Midbrain (tissue), 1 donor: ENCODE measurements around the gene ETV6.
A peak's percentile ranks its signal among the peaks of the same experiment; 100 is the strongest.

Experiments used
- DNase-seq: peaks from one replicate; lab custom pipeline; 2025; lab: John Stamatoyannopoulos, UW

The ETV6 gene

DNA sequence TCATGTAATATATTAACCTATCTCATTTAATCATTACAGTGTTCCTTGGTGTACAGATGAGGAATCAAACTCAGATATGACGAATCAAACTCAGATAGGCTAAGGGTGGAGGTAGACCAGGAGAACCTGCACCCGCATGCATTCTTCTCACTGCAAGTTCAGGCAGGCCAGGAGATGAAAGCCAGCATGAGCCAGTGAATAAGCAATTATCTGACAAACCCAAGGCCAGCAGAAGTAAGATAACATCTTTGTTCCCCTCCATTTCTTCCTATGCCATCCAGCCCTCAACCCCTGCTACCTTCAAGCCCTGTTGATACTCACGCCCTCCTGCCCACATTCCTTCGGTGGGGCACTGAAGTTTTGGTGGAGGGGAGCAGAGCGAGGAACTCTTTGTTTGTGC, 152.2 kb downstream of the ETV6 start:
- no peak for DNase-seq

- DNase-seq = no peak
These were observed 154.7 kb downstream of the ETV6 start for GRCh38 chr12:11804130-11804529.

DNA sequence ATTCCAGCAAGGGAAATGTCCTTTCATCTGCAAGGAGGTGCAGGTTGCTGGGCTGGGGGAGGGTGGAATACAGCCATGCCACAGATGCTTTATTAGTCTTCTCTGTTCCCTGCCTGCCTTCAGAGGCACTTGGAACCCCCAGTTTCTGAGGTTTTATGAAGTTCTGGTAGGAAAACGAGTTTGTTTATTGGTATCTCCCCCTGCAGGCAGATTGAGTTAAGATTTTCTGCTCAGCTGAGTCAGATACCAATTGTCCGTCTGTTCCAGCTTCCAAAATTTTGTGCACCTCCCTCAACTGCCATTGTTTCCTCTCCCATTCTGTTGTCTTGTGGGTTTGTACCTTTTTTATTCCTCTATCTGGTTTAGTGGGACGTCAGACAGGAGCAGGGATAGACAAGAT, 155.6 kb downstream of the ETV6 start:
- DNase-seq = no peak

GRCh38 chr12:11805680-11806079, 156.2 kb downstream of the ETV6 start:
- no peak for DNase-seq

DNA sequence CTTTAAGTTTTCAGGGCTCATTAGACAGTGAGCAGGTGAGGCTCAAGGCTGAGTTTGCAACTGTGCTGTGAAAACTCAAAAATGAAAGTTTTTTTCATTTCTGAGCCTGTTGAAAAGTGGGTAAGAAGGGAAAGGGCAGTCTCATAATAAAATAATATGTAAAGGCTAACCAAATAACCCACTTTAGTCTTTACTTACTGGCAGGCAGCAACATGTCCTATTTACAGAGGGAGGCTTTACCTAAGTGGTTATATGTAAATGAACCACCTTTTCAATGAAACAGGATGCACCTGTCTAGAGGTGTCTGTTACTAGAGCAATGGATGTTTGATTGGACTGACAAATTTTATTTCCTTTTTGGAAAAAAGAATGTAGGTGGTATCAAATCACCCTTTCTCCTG, 158.0 kb downstream of the ETV6 start:
- DNase-seq = no peak

GRCh38 chr12:11808931-11809330, 159.5 kb downstream of the ETV6 start:
- DNase-seq = no peak

GRCh38 chr12:11810206-11810545, 160.7 kb downstream of the ETV6 start:
- DNase-seq = no peak

GRCh38 chr12:11811008-11811407, 161.5 kb downstream of the ETV6 start:
- no peak for DNase-seq

DNA sequence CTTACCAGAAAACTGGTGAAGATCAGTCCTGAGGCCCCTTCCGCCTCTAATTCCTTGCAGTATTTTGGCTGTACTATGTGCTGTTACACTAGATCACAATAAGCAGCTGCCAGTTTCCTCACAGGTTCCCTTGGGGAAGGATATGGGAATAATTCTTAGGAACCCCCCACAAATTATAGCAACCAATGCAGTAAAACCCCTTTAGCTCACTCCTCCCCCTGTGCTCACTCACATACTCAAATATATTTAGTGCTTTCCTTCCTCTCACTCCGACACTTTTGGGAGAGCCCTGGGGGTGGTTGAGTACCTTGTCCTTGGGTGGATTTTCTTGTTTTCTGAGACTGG, 162.7 kb downstream of the ETV6 start:
- no peak for DNase-seq

GRCh38 chr12:11812586-11813437, 163.3 kb downstream of the ETV6 start:
- DNase-seq = peak; percentile 66

DNA sequence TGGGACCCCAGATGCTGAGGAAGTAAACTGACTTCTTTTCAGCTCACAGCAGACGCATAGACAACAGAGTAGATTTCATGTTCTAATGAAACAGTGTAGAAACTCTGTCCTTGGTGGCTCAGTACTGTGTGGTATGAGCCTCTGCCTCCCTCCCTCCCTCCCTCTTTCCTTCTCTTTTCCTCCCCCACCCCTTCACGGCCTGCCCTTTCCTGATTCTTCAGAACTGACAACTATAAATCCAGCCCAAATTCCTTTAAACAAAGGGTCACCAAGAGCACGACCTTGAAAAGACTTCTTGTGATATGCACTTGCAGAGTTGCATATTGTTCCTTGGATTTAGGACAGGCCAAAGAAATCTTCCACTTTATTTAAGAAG, 164.0 kb downstream of the ETV6 start:
- no peak for DNase-seq

DNA sequence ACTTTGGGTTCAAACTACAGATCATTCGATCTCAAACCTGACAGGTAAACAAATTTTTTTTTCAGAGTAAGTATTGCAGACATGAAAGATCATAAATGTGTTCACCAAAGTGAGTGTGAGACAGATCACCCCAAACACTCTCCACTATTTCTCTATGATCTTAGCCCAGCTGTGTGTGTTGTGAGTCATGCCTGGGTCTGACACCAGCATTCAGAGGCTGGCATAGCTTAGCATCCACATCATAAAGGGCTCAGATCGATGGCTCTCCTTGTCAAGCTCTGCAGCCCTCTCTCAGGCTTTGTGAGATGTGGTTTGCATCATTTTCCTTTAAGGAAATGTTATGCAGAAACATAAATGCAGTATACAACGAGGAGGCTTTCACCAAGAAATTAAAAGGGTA, 164.9 kb downstream of the ETV6 start:
- DNase-seq = peak; percentile 39

DNA sequence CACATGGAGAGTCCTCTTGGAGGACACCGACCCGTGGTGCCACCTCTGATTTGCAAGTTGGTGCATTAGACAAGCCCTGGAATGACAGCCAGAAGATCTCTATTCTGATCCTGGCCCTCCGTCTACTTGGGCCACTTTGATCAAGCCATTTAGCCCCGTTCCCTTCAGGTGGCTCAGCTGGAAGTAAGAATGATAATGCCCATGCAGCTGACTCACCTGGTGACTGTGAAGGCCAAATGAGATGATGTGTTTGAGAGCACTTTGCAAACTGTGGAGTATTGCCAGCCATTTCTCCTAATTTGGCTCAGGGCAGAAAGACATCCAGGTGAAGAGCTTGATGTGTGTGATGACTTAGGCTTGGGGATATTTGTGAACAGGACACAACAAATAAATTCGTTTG, 165.9 kb downstream of the ETV6 start:
- no peak for DNase-seq

DNA sequence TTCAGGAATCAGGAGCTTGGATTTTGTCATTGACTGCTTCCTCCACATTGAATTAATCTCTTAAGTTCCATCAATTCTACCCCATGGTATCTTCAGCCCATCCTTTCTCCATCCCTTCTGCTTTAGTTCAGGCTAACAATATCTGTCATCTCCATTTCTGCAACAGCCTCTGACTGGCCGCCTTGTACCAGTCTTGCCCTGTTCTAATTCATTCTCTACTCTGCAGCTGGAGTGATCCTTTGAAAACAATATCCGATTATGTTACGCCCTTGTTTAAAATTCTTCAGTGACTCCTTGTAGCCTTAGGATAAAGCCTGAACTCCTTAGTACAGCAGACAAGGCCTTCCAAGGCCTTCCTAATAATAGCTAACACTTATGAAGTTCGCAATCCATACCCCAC, 170.2 kb downstream of the ETV6 start:
- peak; percentile 45 for DNase-seq

- DNase-seq = no peak
These were observed 171.0 kb downstream of the ETV6 start for GRCh38 chr12:11820476-11820875.

DNA sequence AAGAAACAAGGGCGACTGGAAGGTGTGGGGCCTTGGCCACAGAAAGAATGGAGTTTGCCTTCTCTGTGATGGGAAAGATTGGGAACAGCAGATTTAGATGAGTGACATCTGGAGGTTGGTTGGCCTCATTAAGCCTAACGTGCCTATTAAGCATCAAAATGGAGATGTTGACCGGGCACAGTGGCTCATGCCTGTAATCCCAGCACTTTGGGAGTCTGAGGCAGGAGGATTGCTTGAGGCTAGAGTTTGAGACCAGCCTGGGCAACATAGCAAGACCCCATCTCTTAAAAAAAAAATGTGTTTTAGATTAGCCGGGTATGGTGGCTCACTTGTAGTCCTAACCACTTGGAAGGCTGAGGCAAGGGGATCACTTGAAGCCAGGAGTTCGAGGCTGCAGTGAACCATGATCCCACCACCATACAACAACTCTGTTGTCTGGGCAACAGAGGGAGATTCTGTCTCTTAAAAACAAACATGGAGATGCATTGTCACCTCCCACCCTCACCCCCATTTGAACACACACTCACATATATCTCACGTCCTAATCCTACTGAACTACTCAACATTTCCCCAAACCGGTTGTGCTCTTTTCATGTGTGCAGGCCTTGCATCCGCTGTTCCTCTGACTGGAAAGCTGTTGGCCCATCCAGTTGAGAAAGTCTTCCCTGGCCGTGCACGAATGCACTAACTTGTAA, 172.1 kb downstream of the ETV6 start:
- DNase-seq = no peak

DNA sequence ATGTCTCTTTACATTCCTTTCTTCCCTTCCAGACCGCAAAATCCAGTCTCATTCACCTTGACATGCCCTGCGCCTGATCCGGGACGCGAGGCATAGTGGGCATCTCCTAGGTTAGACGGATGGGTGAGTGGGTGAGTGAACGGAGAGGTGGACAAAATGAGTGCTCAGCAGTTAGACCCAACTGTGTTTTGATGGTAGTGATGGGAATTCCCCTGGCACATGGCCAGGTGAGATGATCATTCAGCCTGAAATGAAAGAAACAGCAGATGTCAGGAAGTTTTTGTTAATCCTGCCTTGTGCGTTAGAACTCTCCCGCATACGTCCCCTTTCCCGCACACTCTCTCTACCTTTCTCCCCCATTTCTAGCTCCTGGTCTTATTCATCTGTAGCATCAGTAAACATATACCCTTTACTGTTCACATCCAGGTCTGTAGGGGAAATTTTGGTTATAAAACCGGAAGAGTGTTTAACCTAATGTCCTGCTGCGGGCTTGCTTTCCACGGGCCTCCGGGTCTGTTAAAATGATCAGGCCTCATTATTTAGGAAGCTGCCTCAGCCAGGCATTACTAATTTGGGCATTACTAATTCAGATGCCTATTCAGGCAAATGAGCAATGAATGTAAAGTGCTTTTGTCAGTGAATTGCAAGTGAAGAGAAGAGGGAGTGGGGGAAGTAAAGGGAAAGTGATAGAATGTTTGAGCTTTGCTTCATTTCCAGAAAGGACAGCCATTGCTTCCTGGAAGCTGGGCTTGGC, 172.8 kb downstream of the ETV6 start:
- no peak for DNase-seq

DNA sequence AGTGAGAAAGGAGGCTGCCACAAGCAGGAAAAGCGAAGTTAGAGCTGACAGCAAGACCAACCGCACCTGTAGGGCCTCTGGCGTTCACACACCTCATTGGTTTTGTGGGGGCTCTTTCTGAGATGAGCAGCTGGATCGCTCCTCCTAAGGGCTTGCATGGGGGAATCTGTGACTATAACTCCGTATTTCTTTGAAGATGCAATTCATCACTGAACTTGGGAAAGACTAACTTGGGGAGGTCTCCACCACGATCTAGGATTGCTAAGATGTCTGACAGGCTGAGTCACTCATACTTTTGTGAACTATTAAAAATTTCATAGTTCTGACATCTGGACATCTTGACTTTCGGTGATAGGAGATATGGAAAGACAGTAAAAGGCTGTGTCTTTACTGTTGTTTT, 173.6 kb downstream of the ETV6 start:
- DNase-seq = no peak

GRCh38 chr12:11823593-11823992, 174.1 kb downstream of the ETV6 start:
- DNase-seq = no peak

DNA sequence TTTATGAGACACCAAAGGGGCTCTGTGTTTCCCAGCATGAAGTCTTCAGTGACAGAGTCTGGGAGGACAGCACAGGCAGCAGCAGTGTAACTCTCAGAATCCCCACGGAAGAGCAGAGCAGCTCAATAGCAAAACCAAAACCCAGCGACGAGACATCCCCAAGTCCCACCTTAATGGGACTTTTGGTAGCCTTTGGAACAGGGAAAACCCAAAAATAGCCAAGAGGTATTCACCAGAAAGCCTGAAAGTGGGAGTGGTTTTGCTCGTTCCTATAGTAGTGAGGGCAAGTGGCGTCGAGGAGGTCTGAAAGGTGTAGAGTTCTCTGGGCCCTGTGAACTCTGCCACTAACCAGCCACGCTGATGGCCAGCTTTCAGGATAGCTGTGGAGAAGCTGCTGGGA, 174.6 kb downstream of the ETV6 start:
- DNase-seq = no peak

- DNase-seq = no peak
These were observed 175.3 kb downstream of the ETV6 start for GRCh38 chr12:11824736-11825135.

DNA sequence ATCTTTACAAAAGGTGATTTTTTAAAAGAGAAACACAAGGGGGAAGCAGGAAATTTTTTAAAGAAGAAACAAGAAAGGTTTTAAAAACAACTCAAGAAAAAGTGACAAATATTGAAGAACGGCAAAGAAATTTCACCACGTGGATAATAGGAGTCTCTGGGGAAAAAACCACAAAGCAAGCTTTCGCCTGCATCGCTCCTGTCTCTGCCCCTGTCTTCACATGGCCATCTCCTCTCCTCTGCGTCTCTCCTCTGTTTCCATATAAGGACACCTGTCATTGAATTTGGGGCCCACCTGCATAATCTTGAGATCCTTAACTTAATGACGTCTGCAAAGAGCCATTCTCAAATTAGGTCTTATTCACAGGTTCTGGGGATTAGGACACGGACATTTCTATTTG, 175.8 kb downstream of the ETV6 start:
- no peak for DNase-seq

- DNase-seq = no peak
These were observed 177.1 kb downstream of the ETV6 start for GRCh38 chr12:11826574-11826973.
